Purkinje cell (primary cell): ENCODE data around the gene UPB1. TPM values are rescaled to one million over a fixed set of nuclear protein-coding genes. Genes with fewer than 3 reads are reported as not detected.

ENCODE experiments used
- polyA plus RNA-seq: library from polyadenylated mRNA; unstranded; fragments of >200 nt; fragmentation: Nextera tagmentation; gene quantifications from 2 replicates; pipeline ENCODE4 v1.2.1, GENCODE V29; 2014

The UPB1 gene
- polyA plus RNA-seq, result not detected in 2 replicates

GRCh38 chr22:24494528-24495364 is at the start of gene UPB1:
Gene UPB1 (plus strand): TSS chr22:24495332. CDS start chr22:24495404, 72 bp downstream.

GRCh38 chr22:24554313-24555164 is 59.4 kb downstream of the UPB1 start, which contains the start of gene GUCD1:
Gene GUCD1 (minus strand): TSS chr22:24555138. CDS start chr22:24554991, 147 bp downstream.

GRCh38 chr22:24555165-24556039 is 60.3 kb downstream of the UPB1 start, which contains the start of gene SNRPD3:
Gene SNRPD3 (plus strand): TSS chr22:24555999. CDS start chr22:24557675, 1,676 bp downstream.

Other genes starting within 250 kb of the UPB1 start
- 13.8 and 14.6 TPM in 2 replicates for gene SPECC1L, start 224.5 kb upstream of the UPB1 start, polyA plus RNA-seq
- not detected in 2 replicates for gene ADORA2A, start 67.7 kb upstream of the UPB1 start, polyA plus RNA-seq
- gene GUCD1, start 59.8 kb downstream of the UPB1 start, polyA plus RNA-seq, result 4.8 and 8.9 TPM in 2 replicates
- gene SNRPD3, start 60.7 kb downstream of the UPB1 start, polyA plus RNA-seq, result 117 and 123 TPM in 2 replicates
- 0.39 and 1.4 TPM in 2 replicates for gene LRRC75B, start 97.7 kb downstream of the UPB1 start, polyA plus RNA-seq
- 1.6 and 2.4 TPM in 2 replicates for gene GGT1, start 107.9 kb downstream of the UPB1 start, polyA plus RNA-seq